ENCODE measurements around the gene RASGRF1. TPM values are rescaled to one million over a fixed set of nuclear protein-coding genes. Genes with fewer than 3 reads are reported as not detected.

RASGRF1 gene
- total RNA-seq, 1 donor from 2014 or later = 1.2 TPM

DNA sequence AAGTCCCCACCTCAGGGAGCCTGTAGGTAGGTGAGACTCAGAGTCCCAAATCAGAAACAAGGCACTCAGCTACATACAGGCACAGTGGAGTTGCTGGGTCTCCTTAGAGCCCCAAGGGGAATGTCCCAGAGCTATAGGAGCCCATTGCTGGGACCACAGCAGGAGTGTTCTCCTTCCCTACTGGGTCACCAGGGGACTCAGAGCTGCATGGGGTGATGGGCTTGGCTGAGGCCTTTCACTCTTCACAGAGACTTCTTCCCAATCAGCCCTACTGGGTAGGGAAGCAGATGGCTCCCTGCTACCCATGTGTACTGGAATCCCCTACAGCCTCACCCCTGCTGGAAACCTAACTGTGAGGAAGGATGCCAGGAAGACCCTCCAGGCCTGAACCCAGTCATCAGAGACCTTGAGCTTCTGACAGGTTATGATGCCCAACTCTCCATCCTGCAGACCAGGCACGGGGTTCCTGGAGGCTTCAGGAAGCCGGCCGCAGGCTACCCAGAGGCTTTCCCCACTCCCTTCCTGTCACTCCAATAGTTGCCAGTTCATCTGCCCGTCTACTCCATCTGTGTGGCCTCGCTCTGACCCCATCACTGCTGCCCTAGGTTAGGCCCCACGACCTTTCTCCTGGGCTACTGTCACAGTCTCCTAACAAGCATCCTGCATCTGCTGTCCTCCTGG is 24.0 kb downstream of the RASGRF1 start:
- no peak for DNase-seq (ENCODE audit: low read depth)

DNA sequence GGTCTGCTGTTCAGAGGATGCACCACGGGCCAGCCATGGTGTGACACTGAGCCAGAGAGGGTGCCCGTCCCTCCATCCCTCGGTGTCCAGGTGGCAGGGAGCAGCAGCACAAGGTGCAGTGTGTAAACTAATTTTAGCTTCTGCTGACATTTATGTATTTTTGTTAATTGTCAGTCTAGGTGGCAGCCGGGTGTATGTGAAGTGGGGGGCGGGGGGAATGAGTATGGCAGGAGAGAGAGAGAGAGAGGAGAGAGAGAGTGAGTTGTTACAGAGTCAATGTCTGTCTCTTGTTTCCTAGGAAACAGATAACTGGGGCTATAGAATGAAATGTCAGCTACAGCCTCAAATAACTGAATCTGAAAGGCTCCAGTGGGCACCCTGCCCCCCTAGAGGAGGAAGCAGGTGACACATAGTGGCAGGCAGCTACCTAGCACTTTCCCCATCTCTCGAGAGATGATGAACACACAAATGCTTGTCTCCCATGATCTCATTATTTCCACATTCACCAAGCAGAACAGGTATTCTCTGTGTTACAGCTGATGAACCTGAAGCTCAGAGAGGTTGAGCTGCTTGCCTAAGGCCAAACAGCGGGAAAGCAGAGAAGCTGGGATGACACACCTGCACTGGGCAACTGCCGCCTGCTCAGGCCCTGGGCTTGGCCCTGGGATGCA is 24.7 kb downstream of the RASGRF1 start:
- no peak for DNase-seq (ENCODE audit: low read depth)

DNA sequence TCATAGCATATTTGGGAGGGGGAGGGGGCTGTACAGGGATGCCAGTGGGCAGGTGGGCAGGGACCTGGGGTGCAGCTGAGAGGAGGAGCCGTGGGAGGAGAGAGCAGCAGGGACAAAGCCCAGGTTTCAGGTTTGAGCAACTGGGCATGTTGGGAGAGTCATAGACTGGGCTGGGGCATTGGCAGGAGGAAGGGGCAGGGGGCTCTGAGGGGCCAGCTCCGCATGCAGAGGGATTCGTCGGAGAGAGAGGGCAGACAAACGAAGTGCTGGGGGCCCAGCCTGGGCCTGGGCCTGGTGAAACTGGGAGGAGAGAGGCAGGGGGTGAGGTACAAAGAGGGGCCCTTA is 25.2 kb downstream of the RASGRF1 start:
- no peak for DNase-seq (ENCODE audit: low read depth)

DNA sequence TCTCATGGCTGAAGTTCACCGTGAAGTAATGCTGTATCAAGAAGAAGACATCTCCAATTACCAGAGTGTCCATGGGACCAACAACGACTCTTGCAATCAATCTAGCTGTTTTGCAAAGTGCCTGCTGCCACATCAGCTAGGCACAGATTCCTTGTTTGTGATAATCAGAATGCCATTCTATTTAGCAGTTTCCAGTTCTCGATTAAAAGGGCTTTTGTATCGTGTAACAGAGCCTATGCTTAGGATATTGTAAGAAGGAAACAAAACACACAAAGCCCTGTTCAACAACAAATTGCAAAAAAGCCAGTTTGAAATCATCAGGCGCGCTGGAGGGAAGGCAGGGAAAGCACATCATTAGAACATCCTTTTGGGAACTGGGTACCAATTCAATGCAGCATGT is 26.1 kb downstream of the RASGRF1 start:
- DNase-seq (ENCODE audit: low read depth) = no peak

DNA sequence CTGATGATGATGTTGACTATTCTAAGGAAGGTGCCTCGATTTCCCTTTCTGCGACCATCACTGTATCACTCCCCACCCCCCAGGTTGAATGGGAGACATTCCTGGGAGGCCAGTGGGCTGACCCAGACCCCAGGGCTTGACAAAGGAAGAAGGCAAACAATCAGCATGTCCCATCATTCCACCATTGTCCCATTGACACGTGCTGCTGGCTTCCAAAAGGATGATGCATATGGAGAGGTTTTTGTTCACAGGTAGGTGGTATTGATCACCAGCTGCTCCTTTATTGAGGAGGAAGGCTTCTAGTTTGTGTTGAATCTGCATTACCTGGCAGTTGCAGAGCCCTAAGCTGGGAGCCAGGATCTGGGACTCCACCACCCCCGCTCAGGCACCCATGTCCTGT is 30.4 kb downstream of the RASGRF1 start:
- no peak for DNase-seq (ENCODE audit: low read depth)

DNA sequence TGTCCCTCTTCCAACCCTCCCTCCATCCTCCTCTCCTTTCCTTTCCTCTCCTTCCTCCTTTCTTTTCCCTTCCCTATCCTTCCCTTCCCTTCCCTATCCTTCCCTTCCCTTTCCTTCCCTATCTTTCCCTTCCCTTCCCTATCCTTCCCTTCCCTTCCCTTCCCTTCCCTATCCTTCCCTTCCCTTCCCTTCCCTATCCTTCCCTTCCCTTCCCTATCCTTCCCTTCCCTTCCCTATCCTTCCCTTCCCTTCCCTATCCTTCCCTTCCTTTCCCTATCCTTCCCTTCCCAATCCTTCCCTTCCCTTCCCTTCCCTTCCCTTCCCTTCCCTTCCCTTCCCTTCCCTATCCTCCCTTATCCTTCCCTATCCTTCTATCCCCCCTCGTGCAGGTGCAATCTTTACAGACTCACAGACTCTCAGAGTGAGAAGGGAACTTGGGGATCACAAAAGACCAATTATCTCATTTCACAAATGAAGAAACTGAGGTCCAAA is 31.5 kb downstream of the RASGRF1 start:
- DNase-seq (ENCODE audit: low read depth) = no peak

DNA sequence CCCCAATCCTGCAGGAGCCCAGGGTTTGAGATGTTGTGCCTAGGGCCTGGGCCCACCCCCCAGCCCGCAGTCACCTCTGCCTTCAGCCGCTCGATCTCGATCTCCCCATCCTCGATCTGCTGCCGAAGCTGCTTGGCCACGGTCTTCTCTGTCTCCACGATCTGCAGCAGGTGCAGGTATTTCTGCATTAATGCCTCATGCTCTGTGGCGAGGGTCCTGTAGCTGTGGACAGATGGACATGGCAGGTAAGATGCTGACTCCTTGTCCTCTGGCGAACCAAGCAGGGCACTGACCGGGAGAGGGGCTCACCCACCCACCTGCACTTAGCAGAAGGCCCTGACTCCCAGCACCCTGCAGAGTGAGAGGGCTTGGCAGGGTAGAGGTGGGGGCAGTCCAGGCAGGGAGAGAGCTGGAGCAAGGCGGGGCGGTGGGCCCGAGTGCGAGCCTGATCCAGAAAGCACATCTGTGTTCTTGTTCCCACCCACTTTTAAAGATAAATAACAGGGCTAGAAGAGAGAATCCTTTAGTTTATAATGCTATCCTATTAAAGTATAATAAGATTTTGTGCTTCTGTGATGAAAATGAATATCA is 32.2 kb downstream of the RASGRF1 start:
- no peak for DNase-seq (ENCODE audit: low read depth)

DNA sequence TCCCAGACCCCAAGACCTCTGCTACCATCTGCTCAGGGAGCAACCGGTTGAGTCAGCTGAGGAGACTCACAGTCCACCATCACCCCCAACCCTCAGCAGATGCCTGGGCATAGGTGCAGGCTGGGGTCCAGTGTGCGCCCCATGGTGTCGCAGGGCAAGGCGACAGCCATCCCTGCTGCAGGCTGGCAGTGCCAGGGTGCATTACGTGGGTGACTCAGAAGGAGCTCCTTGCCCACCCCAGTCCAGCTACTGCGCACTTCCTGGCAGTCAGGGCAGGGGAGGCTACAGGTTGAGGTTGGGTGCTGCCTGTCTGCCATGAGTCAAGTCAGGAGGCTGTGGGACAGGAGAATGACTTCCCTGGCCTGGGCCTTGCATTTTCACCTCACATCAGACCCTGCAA is 33.5 kb downstream of the RASGRF1 start:
- DNase-seq (ENCODE audit: low read depth) = no peak

DNA sequence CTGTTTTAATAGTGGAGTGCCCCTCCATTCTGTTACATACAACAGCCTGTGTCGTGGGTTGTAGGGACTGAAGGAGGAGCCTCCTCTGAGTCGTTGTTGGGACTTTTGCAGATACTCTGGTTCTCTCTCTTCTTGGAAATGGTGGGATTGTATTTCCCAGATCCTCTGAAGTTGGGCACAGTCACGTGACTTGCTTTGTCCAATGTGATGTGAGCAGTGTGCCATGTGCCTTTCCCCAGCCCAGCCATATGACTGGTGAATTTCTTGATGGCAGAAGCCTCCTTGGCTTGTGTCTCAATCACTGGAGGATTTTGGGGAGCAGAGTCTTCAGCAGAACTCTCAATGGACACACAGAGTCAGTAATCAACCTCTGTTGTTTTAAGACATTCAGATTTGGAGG is 36.2 kb downstream of the RASGRF1 start:
- DNase-seq (ENCODE audit: low read depth) = no peak

DNA sequence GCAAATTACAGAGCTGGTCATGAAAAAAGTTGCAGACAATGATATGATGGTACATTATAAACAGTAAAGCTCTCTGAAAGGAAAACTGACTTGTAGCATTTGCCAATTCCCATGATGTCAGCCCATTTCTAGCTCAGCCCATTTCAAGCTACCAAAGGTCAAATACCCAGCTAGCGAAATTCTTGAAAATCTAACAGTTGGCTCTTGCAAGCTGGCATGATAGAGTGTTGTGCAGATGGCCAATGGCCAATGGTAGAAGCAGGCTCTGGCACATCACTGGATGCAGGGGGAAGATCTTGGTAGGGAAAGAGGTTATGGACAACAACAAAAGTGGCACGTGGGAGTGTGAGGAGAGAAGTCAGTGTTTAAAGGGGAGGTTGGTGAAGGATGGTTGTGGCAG is 36.7 kb downstream of the RASGRF1 start:
- no peak for DNase-seq (ENCODE audit: low read depth)

DNA sequence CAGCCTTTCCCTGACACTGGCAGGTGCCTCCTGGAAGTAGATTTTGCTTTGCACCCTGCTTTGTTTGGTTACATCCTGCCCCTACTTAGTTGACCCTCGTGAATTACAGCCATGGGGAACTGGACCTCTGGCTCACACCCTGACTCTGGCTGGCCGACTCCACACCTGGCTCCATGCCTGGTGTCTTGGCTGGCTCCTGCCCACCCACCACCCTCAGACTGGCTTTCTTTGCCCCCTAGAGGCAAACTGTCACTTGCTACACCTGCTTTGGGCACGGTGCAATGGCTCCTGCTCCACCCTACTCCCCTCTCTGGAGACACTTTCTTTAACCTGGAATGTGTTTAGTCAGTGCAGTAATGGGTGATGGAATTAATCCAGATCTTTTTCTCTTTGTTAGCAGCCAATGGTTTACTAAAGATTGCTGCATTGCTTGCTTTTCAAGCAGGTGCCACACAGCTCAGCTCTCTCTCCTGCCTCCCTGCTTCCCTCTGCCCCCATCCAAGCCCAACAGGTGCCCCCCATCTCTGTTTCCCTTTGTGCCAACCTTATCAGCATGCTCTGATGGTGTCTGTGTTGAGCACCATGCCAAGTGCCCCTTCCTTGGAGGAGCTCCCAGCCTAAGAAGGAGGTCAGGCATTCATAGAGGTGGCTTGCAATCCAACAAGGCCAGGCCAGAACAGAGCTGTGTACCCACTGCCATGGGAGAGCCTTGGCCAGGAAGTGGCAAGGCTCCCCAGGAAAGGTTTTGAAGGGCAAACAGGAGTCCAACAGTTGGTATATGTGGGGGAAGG is 38.4 kb downstream of the RASGRF1 start:
- DNase-seq (ENCODE audit: low read depth) = no peak

DNA sequence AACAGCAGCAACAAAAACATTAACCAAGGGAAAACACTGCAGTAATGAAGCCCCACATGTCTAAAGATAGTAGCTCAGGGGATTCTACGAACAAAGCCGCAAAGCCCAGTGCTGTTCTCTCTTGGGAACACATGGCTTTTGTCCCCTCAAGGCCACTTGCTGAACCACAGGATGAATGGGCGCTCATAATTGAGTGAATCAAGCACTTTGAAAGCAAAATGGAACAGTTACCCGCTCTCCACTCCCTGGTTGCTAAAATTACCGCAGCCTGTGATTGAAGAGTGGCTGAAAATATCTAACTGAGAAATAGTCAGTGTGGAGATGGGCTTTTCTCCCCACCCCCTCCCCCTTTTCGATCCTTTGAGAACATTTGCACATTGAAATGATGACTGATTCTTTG is 39.6 kb downstream of the RASGRF1 start:
- no peak for DNase-seq (ENCODE audit: low read depth)

DNA sequence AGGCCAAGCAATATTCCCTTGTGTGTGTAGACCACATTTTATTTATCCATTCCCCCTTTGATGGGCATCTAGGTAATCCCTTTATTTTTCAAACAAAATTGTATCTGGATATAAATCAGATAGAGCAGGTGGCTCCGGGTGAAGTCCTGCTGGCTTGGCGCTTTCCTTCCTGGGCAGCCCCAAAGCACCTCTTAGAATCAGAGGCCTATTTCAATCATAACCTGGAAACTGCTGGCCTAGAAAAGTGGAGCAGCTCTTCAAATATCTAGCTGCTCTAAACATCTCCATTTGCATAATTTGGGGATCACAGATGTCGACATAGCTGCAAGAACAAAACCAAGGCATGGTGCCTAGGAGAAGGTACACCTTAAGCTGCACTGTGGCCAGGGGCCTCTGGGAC is 40.2 kb downstream of the RASGRF1 start:
- no peak for DNase-seq (ENCODE audit: low read depth)

DNA sequence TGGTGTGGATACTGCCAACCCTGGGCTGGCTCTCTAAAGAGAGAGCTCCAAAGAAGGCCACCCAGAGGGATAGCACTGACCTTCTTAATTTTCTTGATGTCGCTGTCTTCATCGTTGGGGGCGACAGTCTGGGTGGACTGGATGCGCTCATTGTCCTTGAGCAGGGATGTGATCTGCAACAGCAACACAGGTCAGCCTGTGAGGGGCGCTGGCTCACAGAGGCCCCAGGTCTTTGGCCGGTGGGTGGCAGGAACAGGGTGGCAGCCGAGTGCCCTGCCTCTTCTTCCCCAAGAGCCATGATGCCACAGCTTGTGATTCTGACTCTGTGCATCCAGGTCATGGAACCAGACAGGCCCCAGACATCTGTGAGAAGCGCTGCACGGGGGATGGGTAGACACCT is 41.2 kb downstream of the RASGRF1 start:
- no peak for DNase-seq (ENCODE audit: low read depth)

DNA sequence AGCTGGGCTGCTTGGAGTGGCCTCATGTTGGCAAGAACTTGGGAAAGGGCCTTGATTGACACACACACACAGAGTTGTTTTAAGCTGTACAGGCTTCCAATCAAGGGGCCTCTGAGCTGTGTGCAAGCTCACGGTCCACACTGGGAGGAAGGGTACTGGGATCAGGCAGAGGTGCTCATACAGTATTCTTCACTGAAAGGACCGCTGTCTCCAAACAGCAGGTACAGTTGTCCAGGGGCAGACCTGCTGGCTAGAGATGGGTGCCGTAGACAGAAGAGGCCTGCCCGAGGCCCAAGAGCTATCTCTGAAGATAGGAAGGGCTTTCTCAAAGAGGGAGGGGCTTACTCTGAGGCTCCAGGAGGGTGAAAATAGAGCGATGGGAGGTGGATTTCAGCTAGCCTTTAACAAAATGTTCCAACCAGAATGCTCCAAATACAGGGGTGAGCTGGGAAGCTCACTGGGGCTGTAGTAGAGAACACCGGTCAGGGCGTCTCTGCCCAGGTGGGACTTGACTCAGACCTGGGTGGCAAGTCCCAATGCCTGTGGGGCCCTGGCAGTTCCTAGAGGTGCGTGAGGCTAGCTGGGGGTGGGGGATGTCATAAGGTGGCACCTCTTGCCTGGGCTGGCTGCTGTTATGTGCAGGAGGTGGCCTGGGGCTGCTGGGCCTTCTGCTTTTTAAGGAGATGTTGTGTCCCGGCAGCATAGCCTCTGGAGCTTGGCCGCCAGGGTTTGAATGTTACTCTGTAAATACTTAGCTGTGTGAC is 42.7 kb downstream of the RASGRF1 start:
- DNase-seq (ENCODE audit: low read depth) = no peak

DNA sequence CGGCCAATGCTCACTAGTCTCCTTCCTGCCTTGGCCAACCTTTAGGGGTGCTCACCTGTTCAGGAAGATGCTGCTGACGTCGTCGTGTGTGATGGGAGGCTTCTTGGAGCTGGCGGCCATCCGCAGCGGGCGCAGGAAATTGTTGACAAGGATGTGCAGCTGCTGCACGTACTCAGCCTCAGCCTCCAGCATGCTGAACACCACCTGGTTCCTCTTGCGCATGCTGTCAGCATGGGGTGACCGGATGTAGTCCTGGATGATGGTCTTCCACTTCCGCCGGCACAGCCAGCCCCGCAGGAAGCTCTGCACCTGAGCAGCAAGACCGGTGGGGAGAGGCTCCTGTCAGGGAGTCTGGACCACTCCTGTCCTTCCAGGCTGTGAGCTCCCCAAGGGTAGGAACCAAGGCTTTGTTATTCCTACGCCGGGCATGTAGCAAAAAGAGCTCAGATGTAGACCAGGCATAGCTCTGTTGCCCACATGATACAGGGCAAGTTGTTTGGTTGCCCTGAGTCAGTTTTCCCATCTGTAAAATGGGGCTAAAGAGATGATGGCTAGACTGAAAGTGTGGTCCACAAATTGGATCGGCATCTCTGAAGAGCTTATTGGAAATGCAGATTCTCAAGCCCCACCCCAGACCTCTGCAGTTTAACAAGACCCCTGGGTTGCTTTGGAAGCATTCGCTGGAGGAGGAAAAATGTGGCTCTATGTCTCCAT is 43.7 kb downstream of the RASGRF1 start:
- no peak for DNase-seq (ENCODE audit: low read depth)

DNA sequence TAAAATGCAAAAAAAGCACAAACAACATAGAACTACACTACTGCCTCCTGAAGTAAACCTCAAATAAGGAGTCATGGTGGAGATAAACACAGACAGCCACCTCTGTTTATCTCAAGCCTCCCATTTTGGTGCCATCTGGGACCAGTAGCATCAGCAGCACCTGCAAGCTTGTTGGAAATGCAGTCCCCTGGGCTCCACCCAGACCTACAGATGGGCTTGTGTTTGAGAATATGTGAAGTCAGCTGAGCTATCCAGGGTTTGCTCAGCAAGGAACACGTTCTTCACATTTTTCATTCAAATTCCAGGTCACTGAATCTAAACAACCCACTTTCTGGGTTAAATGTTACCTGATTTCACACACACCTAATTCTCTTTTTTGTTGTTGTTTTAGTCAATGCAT is 45.5 kb downstream of the RASGRF1 start:
- no peak for DNase-seq (ENCODE audit: low read depth)

DNA sequence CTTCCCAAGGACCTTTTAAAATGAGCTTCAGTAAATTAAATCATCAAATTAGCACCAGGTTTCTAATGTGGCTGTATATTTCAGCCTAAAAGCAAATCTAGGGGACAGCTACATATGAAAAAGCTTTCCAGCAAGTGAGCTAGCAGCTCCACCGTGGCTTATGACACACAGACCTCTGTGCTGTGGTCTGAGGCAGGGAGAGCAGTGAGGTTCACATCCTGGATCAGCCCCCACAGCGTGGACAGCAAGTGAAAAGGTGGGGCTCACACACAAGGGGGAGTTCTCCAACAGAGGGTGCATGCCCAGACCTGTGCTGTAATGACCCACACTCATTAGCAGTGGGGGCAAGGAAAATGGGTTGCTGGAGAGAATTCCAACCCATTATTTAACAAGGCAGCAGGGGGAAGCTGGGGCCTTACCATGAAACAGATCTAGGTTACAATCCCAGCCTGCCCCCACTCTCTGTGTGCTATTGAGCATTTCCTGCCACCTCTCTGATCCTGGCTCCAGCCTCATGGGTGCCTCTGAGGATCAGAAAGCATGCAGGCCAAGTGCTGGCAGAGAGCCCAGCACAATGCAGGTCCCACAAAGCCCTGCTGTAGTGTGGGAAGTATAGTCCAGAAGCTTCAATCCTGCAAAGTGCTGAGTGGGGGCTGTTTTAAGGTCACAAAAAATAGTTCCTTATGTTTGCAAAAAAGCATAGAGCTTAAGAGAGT is 48.2 kb downstream of the RASGRF1 start:
- no peak for DNase-seq (ENCODE audit: low read depth)

DNA sequence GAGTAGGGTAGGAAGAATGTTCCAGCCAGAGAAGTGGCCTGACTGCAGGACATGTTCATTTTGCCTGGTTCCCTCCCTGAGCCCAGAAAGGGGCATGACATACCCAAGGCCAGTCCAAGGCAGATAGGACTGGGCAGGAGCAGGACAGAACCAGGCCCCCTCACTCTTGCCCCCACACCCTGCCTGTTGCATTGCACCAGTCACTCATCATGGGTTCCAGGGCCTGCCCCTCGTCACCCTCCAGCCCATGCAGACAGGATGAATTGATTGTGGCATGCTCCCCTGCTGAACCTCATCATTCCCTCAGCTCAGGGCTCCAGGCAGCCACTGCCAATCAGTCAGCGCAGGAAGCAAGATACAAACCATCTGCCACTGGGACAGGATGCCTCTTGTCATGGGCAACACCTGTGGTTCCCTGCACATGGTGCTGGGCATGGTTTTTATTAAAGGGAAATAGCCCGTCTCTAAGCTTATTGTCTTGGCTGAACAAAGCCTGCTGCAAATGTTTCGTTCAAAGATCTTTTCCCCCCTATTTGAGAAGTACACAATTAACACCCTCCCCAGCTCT is 48.9 kb downstream of the RASGRF1 start:
- DNase-seq (ENCODE audit: low read depth) = no peak

DNA sequence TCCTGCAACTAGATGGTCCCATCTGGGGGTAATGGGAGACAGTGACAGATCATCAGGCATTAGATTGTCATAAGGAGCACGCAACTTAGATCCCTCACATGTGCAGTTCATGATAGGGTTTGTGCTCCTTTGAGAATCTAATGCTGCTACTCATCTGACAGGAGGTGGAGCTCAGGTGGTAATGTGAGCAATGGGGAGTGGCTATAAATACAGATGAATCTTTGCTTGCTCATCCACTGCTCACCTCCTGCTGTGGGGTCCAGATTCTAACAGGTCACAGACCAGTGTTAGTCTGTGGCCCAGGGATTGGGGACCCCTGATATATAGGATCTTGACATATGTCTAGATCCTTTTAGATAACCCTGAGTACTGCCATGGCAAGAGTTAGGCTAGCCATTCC is 52.7 kb downstream of the RASGRF1 start:
- no peak for DNase-seq (ENCODE audit: low read depth)
